MM.1S (cell line): Measurements from ENCODE around the gene FAH.

ENCODE experiments used
- CTCF ChIP-seq: fragments of 300-600 bp; sonication (generic); IDR thresholded peaks from 2 replicates; pipeline ENCODE4 v1.5.1; 2016; ENCODE audit warnings: antibody characterized with exemption, low read length, mixed read lengths
- EZH2 ChIP-seq: fragments of 300-600 bp; sonication (generic); optimal IDR thresholded peaks from 2 replicates; pipeline ENCODE3; 2017; ENCODE audit warnings: low read depth, mild to moderate bottlenecking, antibody characterized with exemption, low read length, mixed read lengths
- EZH2phosphoT487 ChIP-seq: fragments of 300-600 bp; sonication (generic); IDR thresholded peaks from 2 replicates; pipeline ENCODE4 v1.6.1; 2018; ENCODE audit warnings: antibody characterized with exemption, low read length

DNA sequence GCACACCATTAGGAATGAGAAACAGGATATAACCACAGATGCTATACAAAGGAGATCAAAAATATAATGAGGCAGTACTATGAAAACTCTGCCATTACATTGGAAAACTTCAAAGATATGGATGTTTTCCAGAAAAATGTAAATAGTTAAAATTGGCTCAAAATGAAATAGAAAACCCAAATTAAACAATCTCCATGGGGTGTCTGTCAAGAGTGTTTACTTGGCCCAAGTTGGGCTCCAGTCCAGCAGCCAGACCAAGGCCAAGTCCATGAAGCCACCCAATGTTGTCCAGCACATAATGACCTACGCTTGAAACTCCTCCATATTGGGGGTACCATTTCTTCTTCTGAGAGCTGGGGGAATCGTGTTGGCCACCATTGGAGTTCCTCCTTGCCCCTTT lies 62.1 kb downstream of the FAH start:
- no peak for TF ChIP-seq EZH2
- TF ChIP-seq CTCF = no peak
- no peak for TF ChIP-seq EZH2phosphoT487
